ENCODE data around the gene COL27A1.

COL27A1 gene

GRCh38 chr9:114200721-114201300, 45.5 kb downstream of the COL27A1 start:
- DNase-seq (no peak), ATAC-seq (ENCODE audit: insufficient read depth, low read depth) (no peak)
- no peak for TF ChIP-seq EZH2 (IDR thresholded peaks at IDR 0.05; ENCODE audit: borderline replicate concordance, low read depth, low read length, severe bottlenecking)
- no peak for TF ChIP-seq CTCF (IDR thresholded peaks at IDR 0.05; ENCODE audit: borderline replicate concordance, extremely low read depth, low read length, poor library complexity, severe bottlenecking)
- no peak overlapping the region for H3K4me3 ChIP-seq (ENCODE audit: low read depth in 1 of 2, low read length in 2 of 2)
- no peaks in the 10 kb centered on the region for H3K4me1 ChIP-seq (ENCODE audit: insufficient read depth, low read length)
- no peaks in the 10 kb centered on the region for H3K79me2 ChIP-seq (ENCODE audit: insufficient read depth, low read length)
- H3K27me3 ChIP-seq (ENCODE audit: insufficient read depth, low read length, poor library complexity): peaks cover 6% of the 10 kb centered on the region
- no peak overlapping the region for H3K9ac ChIP-seq (ENCODE audit: low read depth, low read length)
- H4K20me1 ChIP-seq (ENCODE audit: insufficient read depth, low read length): no peaks in the 10 kb centered on the region
- H2AFZ ChIP-seq (ENCODE audit: low read depth, low read length): no peak overlapping the region
- H3K36me3 ChIP-seq (ENCODE audit: insufficient read depth, low read length): no peaks in the 10 kb centered on the region
- no peaks in the 10 kb centered on the region for H3K9me3 ChIP-seq (ENCODE audit: insufficient read depth, low read length, severe bottlenecking)
- no peak overlapping the region for H3K27ac ChIP-seq (ENCODE audit: low read length)
- no peak overlapping the region for H3K4me2 ChIP-seq (ENCODE audit: insufficient read depth, low read length)

GRCh38 chr9:114202396-114202795, 47.1 kb downstream of the COL27A1 start:
- DNase-seq (no peak), ATAC-seq (ENCODE audit: insufficient read depth, low read depth) (no peak)
- no peaks in the 10 kb centered on the region for H3K4me1 ChIP-seq (ENCODE audit: insufficient read depth, low read length)
- no peak overlapping the region for H3K27ac ChIP-seq (ENCODE audit: low read length)
- H3K9me3 ChIP-seq (ENCODE audit: insufficient read depth, low read length, severe bottlenecking): no peaks in the 10 kb centered on the region
- no peak overlapping the region for H3K4me2 ChIP-seq (ENCODE audit: insufficient read depth, low read length)
- no peak overlapping the region for H3K9ac ChIP-seq (ENCODE audit: low read depth, low read length)
- TF ChIP-seq CTCF (IDR thresholded peaks at IDR 0.05; ENCODE audit: borderline replicate concordance, extremely low read depth, low read length, poor library complexity, severe bottlenecking): no peak
- TF ChIP-seq EZH2 (IDR thresholded peaks at IDR 0.05; ENCODE audit: borderline replicate concordance, low read depth, low read length, severe bottlenecking): no peak
- peaks cover 6% of the 10 kb centered on the region for H3K27me3 ChIP-seq (ENCODE audit: insufficient read depth, low read length, poor library complexity)
- H2AFZ ChIP-seq (ENCODE audit: low read depth, low read length): no peak overlapping the region
- no peaks in the 10 kb centered on the region for H3K36me3 ChIP-seq (ENCODE audit: insufficient read depth, low read length)
- no peaks in the 10 kb centered on the region for H4K20me1 ChIP-seq (ENCODE audit: insufficient read depth, low read length)
- H3K4me3 ChIP-seq (ENCODE audit: low read depth in 1 of 2, low read length in 2 of 2): no peak overlapping the region
- no peaks in the 10 kb centered on the region for H3K79me2 ChIP-seq (ENCODE audit: insufficient read depth, low read length)

- Histone ChIP-seq H3K36me3 (ENCODE audit: insufficient read depth, low read length) (no peaks in the 10 kb centered on the region), H2AFZ (ENCODE audit: low read depth, low read length) (no peak overlapping the region), H3K4me1 (ENCODE audit: insufficient read depth, low read length) (no peaks in the 10 kb centered on the region), H3K9me3 (ENCODE audit: insufficient read depth, low read length, severe bottlenecking) (no peaks in the 10 kb centered on the region), H3K4me2 (ENCODE audit: insufficient read depth, low read length) (no peak overlapping the region), H3K79me2 (ENCODE audit: insufficient read depth, low read length) (no peaks in the 10 kb centered on the region), H4K20me1 (ENCODE audit: insufficient read depth, low read length) (no peaks in the 10 kb centered on the region), H3K9ac (ENCODE audit: low read depth, low read length) (no peak overlapping the region), H3K27ac (ENCODE audit: low read length) (no peak overlapping the region), H3K4me3 (ENCODE audit: low read depth in 1 of 2, low read length in 2 of 2) (no peak overlapping the region), H3K27me3 (ENCODE audit: insufficient read depth, low read length, poor library complexity) (peaks cover 6% of the 10 kb centered on the region)
- TF ChIP-seq EZH2 (IDR thresholded peaks at IDR 0.05; ENCODE audit: borderline replicate concordance, low read depth, low read length, severe bottlenecking) (no peak), CTCF (IDR thresholded peaks at IDR 0.05; ENCODE audit: borderline replicate concordance, extremely low read depth, low read length, poor library complexity, severe bottlenecking) (no peak)
- ATAC-seq (ENCODE audit: insufficient read depth, low read depth) (no peak), DNase-seq (no peak)
Measured at GRCh38 chr9:114202849-114203248, 47.5 kb downstream of the COL27A1 start.
